Caki2 (cell line): ENCODE data around the gene ZHX3. TPM values are rescaled to one million over a fixed set of nuclear protein-coding genes. Genes with fewer than 3 reads are reported as not detected.

Experiments used
- DNase-seq: peaks from one replicate; pipeline ENCODE4 v3.0.0-alpha.2; 2015; ENCODE audit warnings: low read depth
- in situ Hi-C: cut with HindIII; loops from 2 replicates; pipeline ENCODE4 v1.10.0; 2016; ENCODE audit warnings: low sequenced_read_pairs, low pct_unique_long_range_greater_than_20kb, mixed read lengths
- total RNA-seq: library from RNA; depleted of rRNA; stranded (reverse); fragments of >200 nt; shearing (Covaris generic); gene quantifications from 2 replicates; pipeline ENCODE4 v1.2.3, GENCODE V29; 2014; ENCODE audit warnings: low replicate concordance

ZHX3 gene
- total RNA-seq, 1 experiment from 2014 or later: 5.9 TPM

GRCh38 chr20:41221614-41222218 is 95.8 kb downstream of the ZHX3 start:
- in situ Hi-C loops: no loop called here
- DNase-seq: no peak

GRCh38 chr20:41219824-41220223 is 97.7 kb downstream of the ZHX3 start:
- no peak for DNase-seq
- in situ Hi-C loops: no loop called here

GRCh38 chr20:41218466-41218865 is 99.1 kb downstream of the ZHX3 start:
- DNase-seq: no peak
- in situ Hi-C loops: no loop called here

- DNase-seq: no peak
- in situ Hi-C loops: no loop called here
Observed at GRCh38 chr20:41217422-41217821, 100.1 kb downstream of the ZHX3 start.

- in situ Hi-C loops: no loop called here
- no peak for DNase-seq
Observed at GRCh38 chr20:41214666-41215065, 102.9 kb downstream of the ZHX3 start.

- no peak for DNase-seq
- in situ Hi-C loops: no loop called here
Observed at GRCh38 chr20:41214202-41214601, 103.3 kb downstream of the ZHX3 start.

- in situ Hi-C loops: no loop called here
- no peak for DNase-seq
Observed at GRCh38 chr20:41213150-41213820, 104.2 kb downstream of the ZHX3 start.

- DNase-seq: no peak
- in situ Hi-C loops: no loop called here
Observed at GRCh38 chr20:41205313-41205712, 112.2 kb downstream of the ZHX3 start.

- no peak for DNase-seq
- in situ Hi-C loops: no loop called here
Observed at GRCh38 chr20:41204304-41205265, 112.9 kb downstream of the ZHX3 start.

- DNase-seq: no peak
- in situ Hi-C loops: no loop called here
Observed at GRCh38 chr20:41203660-41204059, 113.9 kb downstream of the ZHX3 start.

GRCh38 chr20:41202426-41202825 is 115.1 kb downstream of the ZHX3 start:
- DNase-seq: no peak
- in situ Hi-C loops: no loop called here

- in situ Hi-C loops: no loop called here
- DNase-seq: no peak
Observed at GRCh38 chr20:41201760-41202159, 115.8 kb downstream of the ZHX3 start.

GRCh38 chr20:41200446-41201202 is 116.9 kb downstream of the ZHX3 start:
- DNase-seq: no peak
- in situ Hi-C loops: no loop called here

- no peak for DNase-seq
- in situ Hi-C loops: no loop called here
Observed at GRCh38 chr20:41198443-41198842, 119.1 kb downstream of the ZHX3 start.

- in situ Hi-C loops: no loop called here
- DNase-seq: no peak
Observed at GRCh38 chr20:41196653-41197225, 120.8 kb downstream of the ZHX3 start.

- in situ Hi-C loops: no loop called here
- no peak for DNase-seq
Observed at GRCh38 chr20:41192575-41192974, 125.0 kb downstream of the ZHX3 start.

GRCh38 chr20:41191562-41192500 is 125.7 kb downstream of the ZHX3 start:
- in situ Hi-C loops: no loop called here

More at GRCh38 chr20:41191562-41192500, 125.7 kb downstream of the ZHX3 start:
- DNase-seq: no peak
